Measurements from ENCODE around the gene KRTAP24-1. TPM values are rescaled to one million over a fixed set of nuclear protein-coding genes. Genes with fewer than 3 reads are reported as not detected.

KRTAP24-1 gene
- total RNA-seq, 1 experiment from 2014 or later, result not detected

- POLR2A ChIA-PET, result no interaction called here
- Mint-ChIP-seq H3K27ac (ENCODE audit: unreplicated experiment) (no peak overlapping the region), H3K4me1 (ENCODE audit: low read depth, unreplicated experiment) (no peaks in the 10 kb centered on the region), H3K36me3 (ENCODE audit: insufficient read depth, unreplicated experiment) (no peaks in the 10 kb centered on the region), H3K4me3 (ENCODE audit: unreplicated experiment) (no peak overlapping the region), H3K9me3 (ENCODE audit: unreplicated experiment) (no peaks in the 10 kb centered on the region), H3K27me3 (ENCODE audit: insufficient read depth, unreplicated experiment) (no peaks in the 10 kb centered on the region)
- DNase-seq, result no peak
- intact Hi-C loops (cut with micrococcal nuclease; ENCODE audit: unreplicated experiment), result no loop called here
- H3K4me1 ChIP-seq, result no peaks in the 10 kb centered on the region
- H3K9me3 ChIP-seq, result no peaks in the 10 kb centered on the region
- CTCF ChIA-PET, result no interaction called here
- no TSS peak for BruUV-seq (replicated peaks)
- TF ChIP-seq CTCF (IDR thresholded peaks at IDR 0.05; ENCODE audit: insufficient read depth in 1 of 2, low read depth in 1 of 2, low read length in 1 of 2, severe bottlenecking in 1 of 2, unreplicated experiment in 1 of 2), result no peak
- H3K27me3 ChIP-seq (replicated peaks; ENCODE audit: control insufficient read depth, insufficient read depth, low read length), result no peaks in the 10 kb centered on the region
- H3K36me3 ChIP-seq (ENCODE audit: control insufficient read depth, insufficient read depth, low read length), result no peaks in the 10 kb centered on the region
- H3K4me3 ChIP-seq (ENCODE audit: low read depth, low read length), result no peak overlapping the region
Observed at GRCh38 chr21:30238168-30238567, 44.6 kb downstream of the KRTAP24-1 start.

- Mint-ChIP-seq H3K36me3 (ENCODE audit: insufficient read depth, unreplicated experiment) (no peaks in the 10 kb centered on the region), H3K27me3 (ENCODE audit: insufficient read depth, unreplicated experiment) (no peaks in the 10 kb centered on the region), H3K4me1 (ENCODE audit: low read depth, unreplicated experiment) (no peaks in the 10 kb centered on the region), H3K9me3 (ENCODE audit: unreplicated experiment) (no peaks in the 10 kb centered on the region), H3K4me3 (ENCODE audit: unreplicated experiment) (no peak overlapping the region), H3K27ac (ENCODE audit: unreplicated experiment) (no peak overlapping the region)
- no peaks in the 10 kb centered on the region for H3K27me3 ChIP-seq (replicated peaks; ENCODE audit: control insufficient read depth, insufficient read depth, low read length)
- ChIA-PET CTCF (no interaction called here), POLR2A (no interaction called here)
- DNase-seq, result no peak
- no peaks in the 10 kb centered on the region for H3K9me3 ChIP-seq
- H3K4me1 ChIP-seq, result no peaks in the 10 kb centered on the region
- intact Hi-C loops (cut with micrococcal nuclease; ENCODE audit: unreplicated experiment), result no loop called here
- no peaks in the 10 kb centered on the region for H3K36me3 ChIP-seq (ENCODE audit: control insufficient read depth, insufficient read depth, low read length)
- no TSS peak for BruUV-seq (replicated peaks)
- no peak for TF ChIP-seq CTCF (IDR thresholded peaks at IDR 0.05; ENCODE audit: insufficient read depth in 1 of 2, low read depth in 1 of 2, low read length in 1 of 2, severe bottlenecking in 1 of 2, unreplicated experiment in 1 of 2)
- no peak overlapping the region for H3K4me3 ChIP-seq (ENCODE audit: low read depth, low read length)
Observed at GRCh38 chr21:30234643-30235042, 48.1 kb downstream of the KRTAP24-1 start.

- intact Hi-C loops (cut with micrococcal nuclease; ENCODE audit: unreplicated experiment), result no loop called here
- H3K4me1 Mint-ChIP-seq (ENCODE audit: low read depth, unreplicated experiment), result no peaks in the 10 kb centered on the region
- no peak overlapping the region for H3K4me3 ChIP-seq (ENCODE audit: low read depth, low read length)
- no TSS peak for BruUV-seq (replicated peaks)
- no peak overlapping the region for H3K27ac Mint-ChIP-seq (ENCODE audit: unreplicated experiment)
- ChIA-PET POLR2A (no interaction called here), CTCF (no interaction called here)
- no peaks in the 10 kb centered on the region for H3K36me3 Mint-ChIP-seq (ENCODE audit: insufficient read depth, unreplicated experiment)
- TF ChIP-seq CTCF (IDR thresholded peaks at IDR 0.05; ENCODE audit: insufficient read depth in 1 of 2, low read depth in 1 of 2, low read length in 1 of 2, severe bottlenecking in 1 of 2, unreplicated experiment in 1 of 2), result no peak
- H3K27me3 ChIP-seq (replicated peaks; ENCODE audit: control insufficient read depth, insufficient read depth, low read length), result no peaks in the 10 kb centered on the region
- H3K4me3 Mint-ChIP-seq (ENCODE audit: unreplicated experiment), result no peak overlapping the region
- no peaks in the 10 kb centered on the region for H3K9me3 ChIP-seq
- DNase-seq, result no peak
- no peaks in the 10 kb centered on the region for H3K27me3 Mint-ChIP-seq (ENCODE audit: insufficient read depth, unreplicated experiment)
- no peaks in the 10 kb centered on the region for H3K4me1 ChIP-seq
- no peaks in the 10 kb centered on the region for H3K9me3 Mint-ChIP-seq (ENCODE audit: unreplicated experiment)
- H3K36me3 ChIP-seq (ENCODE audit: control insufficient read depth, insufficient read depth, low read length), result no peaks in the 10 kb centered on the region
Observed at GRCh38 chr21:30234050-30234449, 48.7 kb downstream of the KRTAP24-1 start.

All from Caco-2 (cell line).